Mesenchymal stem cell (in vitro differentiated cells and primary cell): Measurements from ENCODE around the gene HPSE2.

Experiments used
- DNase-seq: peaks from one replicate; pipeline ENCODE4 v3.0.0-alpha.2; 2013
- H2AFZ ChIP-seq: one replicate; pipeline ENCODE4 v1.6.1; 2013; ENCODE audit warnings: low read depth, mild to moderate bottlenecking, control low read depth, inconsistent platforms, low read length, moderate library complexity
- H2AK5ac ChIP-seq: 2 replicates; pipeline ENCODE4 v1.6.1; 2013; ENCODE audit warnings: low read length, moderate library complexity, mild to moderate bottlenecking, inconsistent platforms; ENCODE audit not compliant: severe bottlenecking
- H2BK120ac ChIP-seq: one replicate; pipeline ENCODE4 v1.6.1; 2013; ENCODE audit warnings: low read depth, mild to moderate bottlenecking, inconsistent platforms, low read length, moderate library complexity
- H2BK12ac ChIP-seq, 2 experiments: one replicate each; pipeline ENCODE4 v1.6.1; 2013; ENCODE audit warnings: inconsistent platforms in 2 of 2, low read length in 2 of 2, mild to moderate bottlenecking in 2 of 2, moderate library complexity in 2 of 2, control low read depth in 1 of 2
- H2BK15ac ChIP-seq: one replicate; pipeline ENCODE4 v1.6.1; 2013; ENCODE audit warnings: mild to moderate bottlenecking, low read depth, inconsistent platforms; ENCODE audit not compliant: poor library complexity, severe bottlenecking
- H2BK5ac ChIP-seq: 2 replicates; pipeline ENCODE4 v1.6.1; 2013; ENCODE audit warnings: low read depth, mild to moderate bottlenecking, low read length, control low read depth, inconsistent platforms; ENCODE audit not compliant: poor library complexity, severe bottlenecking
- H3K14ac ChIP-seq, 2 experiments: one replicate each; pipeline ENCODE4 v1.6.1; 2013; ENCODE audit warnings: inconsistent platforms in 2 of 2, low read length in 2 of 2, control low read depth in 1 of 2, mild to moderate bottlenecking in 1 of 2, moderate library complexity in 1 of 2
- H3K18ac ChIP-seq, 2 experiments: one replicate each; pipeline ENCODE4 v1.6.1; 2013; ENCODE audit warnings: inconsistent platforms in 2 of 2, low read length in 2 of 2, control low read depth in 1 of 2, low read depth in 1 of 2, mild to moderate bottlenecking in 1 of 2
- H3K23ac ChIP-seq, 2 experiments: one replicate each; pipeline ENCODE4 v1.6.1; 2013; ENCODE audit warnings: inconsistent platforms in 2 of 2, low read length in 2 of 2, mild to moderate bottlenecking in 2 of 2, moderate library complexity in 2 of 2, control low read depth in 1 of 2
- H3K27ac ChIP-seq: 2 replicates; pipeline ENCODE4 v1.5.1; 2013; ENCODE audit warnings: mild to moderate bottlenecking, moderate library complexity, low read length, control low read depth, inconsistent platforms; ENCODE audit not compliant: poor library complexity, severe bottlenecking
- H3K27me3 ChIP-seq, 2 experiments: 2 replicates each; pipeline versions ENCODE4 v1.6.1 to v1.7.0; 2013; ENCODE audit warnings: low read length in 2 of 2, mild to moderate bottlenecking in 2 of 2, moderate library complexity in 2 of 2, control low read depth in 1 of 2, inconsistent platforms in 1 of 2; ENCODE audit not compliant: control insufficient read depth in 1 of 2, insufficient read depth in 1 of 2
- H3K36me3 ChIP-seq, 2 experiments: 2 replicates each; pipeline versions ENCODE4 v1.6.1 to v1.7.0; 2013; ENCODE audit warnings: low read length in 2 of 2, control low read depth in 1 of 2, inconsistent platforms in 1 of 2, low read depth in 1 of 2, mild to moderate bottlenecking in 1 of 2; ENCODE audit not compliant: insufficient read depth in 2 of 2, control insufficient read depth in 1 of 2
- H3K4ac ChIP-seq, 2 experiments: one replicate each; pipeline ENCODE4 v1.6.1; 2013; ENCODE audit warnings: inconsistent platforms in 2 of 2, low read length in 2 of 2, mild to moderate bottlenecking in 2 of 2, moderate library complexity in 2 of 2, control low read depth in 1 of 2, low read depth in 1 of 2
- H3K4me1 ChIP-seq: 2 replicates; pipeline ENCODE4 v1.6.1; 2013; ENCODE audit warnings: low read depth, low read length, control low read depth; ENCODE audit not compliant: control insufficient read depth, insufficient read depth
- H3K4me2 ChIP-seq: 2 replicates; pipeline ENCODE4 v1.6.1; 2013; ENCODE audit warnings: low read length, mild to moderate bottlenecking, inconsistent platforms; ENCODE audit not compliant: poor library complexity, severe bottlenecking
- H3K4me3 ChIP-seq, 2 experiments: 2 replicates each; pipeline versions ENCODE4 v1.5.1 to v1.7.0; 2013; ENCODE audit warnings: low read length in 2 of 2, mild to moderate bottlenecking in 2 of 2, control low read depth in 1 of 2, low read depth in 1 of 2; ENCODE audit not compliant: insufficient read depth in 1 of 2
- H3K79me1 ChIP-seq: replicated peaks from 2 replicates; pipeline ENCODE4 v1.6.1; 2013; ENCODE audit warnings: mild to moderate bottlenecking, control low read depth, low read length, inconsistent platforms; ENCODE audit not compliant: poor library complexity, severe bottlenecking
- H3K9ac ChIP-seq: 2 replicates; pipeline ENCODE4 v1.7.0; 2013; ENCODE audit warnings: mild to moderate bottlenecking, low read length, moderate library complexity
- H3K9me3 ChIP-seq: 2 replicates; pipeline ENCODE4 v1.7.0; 2013; ENCODE audit warnings: mild to moderate bottlenecking, low read length; ENCODE audit not compliant: control insufficient read depth
- H4K8ac ChIP-seq: one replicate; pipeline ENCODE4 v1.6.1; 2013; ENCODE audit warnings: inconsistent platforms, mild to moderate bottlenecking, low read length, moderate library complexity
- H4K91ac ChIP-seq: one replicate; pipeline ENCODE4 v1.6.1; 2013; ENCODE audit warnings: mild to moderate bottlenecking, low read length, inconsistent platforms
- WGBS: methylation state at CpG from one replicate; pipeline ENCODE4 v1.1.7; 2013; ENCODE audit warnings: mixed read lengths; 5-methylcytosine and 5-hydroxymethylcytosine counted together

The HPSE2 gene

GRCh38 chr10:98963608-98964007 lies 272.0 kb downstream of the HPSE2 start:
- no CpG with 5 or more reads among the region's 2 CpGs for WGBS
- Histone ChIP-seq H3K14ac (no peak overlapping the region), H3K36me3 (no peaks in the 10 kb centered on the region), H2BK12ac (no peak overlapping the region), H2BK120ac (no peak overlapping the region), H3K4ac (no peak overlapping the region), H3K27me3 (no peaks in the 10 kb centered on the region), H2AFZ (no peak overlapping the region), H4K91ac (no peak overlapping the region), H3K9ac (no peak overlapping the region), H3K4me2 (no peak overlapping the region), H3K27ac (no peak overlapping the region), H2BK5ac (no peak overlapping the region), H3K23ac (no peak overlapping the region), H2BK15ac (no peak overlapping the region), H3K4me3 (no peak overlapping the region), H3K18ac (no peak overlapping the region), H3K9me3 (no peaks in the 10 kb centered on the region), H2AK5ac (no peak overlapping the region), H3K79me1 (no peaks in the 10 kb centered on the region), H4K8ac (no peak overlapping the region), H3K4me1 (no peaks in the 10 kb centered on the region)
- peak; percentile 63 for DNase-seq

GRCh38 chr10:98959379-98959778 lies 276.3 kb downstream of the HPSE2 start:
- Histone ChIP-seq H3K79me1 (no peaks in the 10 kb centered on the region), H3K18ac (no peak overlapping the region), H3K9me3 (no peaks in the 10 kb centered on the region), H3K36me3 (no peaks in the 10 kb centered on the region), H4K91ac (no peak overlapping the region), H3K27ac (no peak overlapping the region), H2AK5ac (no peak overlapping the region), H2AFZ (no peak overlapping the region), H3K9ac (no peak overlapping the region), H2BK15ac (no peak overlapping the region), H3K14ac (no peak overlapping the region), H3K4me2 (no peak overlapping the region), H3K4ac (no peak overlapping the region), H2BK5ac (no peak overlapping the region), H4K8ac (no peak overlapping the region), H3K4me3 (no peak overlapping the region), H2BK120ac (no peak overlapping the region), H3K27me3 (no peaks in the 10 kb centered on the region), H3K23ac (no peak overlapping the region), H3K4me1 (no peaks in the 10 kb centered on the region), H2BK12ac (no peak overlapping the region)
- peak; percentile 16 for DNase-seq
- 29% methylated on average over 1 of the region's 2 CpGs for WGBS

DNA sequence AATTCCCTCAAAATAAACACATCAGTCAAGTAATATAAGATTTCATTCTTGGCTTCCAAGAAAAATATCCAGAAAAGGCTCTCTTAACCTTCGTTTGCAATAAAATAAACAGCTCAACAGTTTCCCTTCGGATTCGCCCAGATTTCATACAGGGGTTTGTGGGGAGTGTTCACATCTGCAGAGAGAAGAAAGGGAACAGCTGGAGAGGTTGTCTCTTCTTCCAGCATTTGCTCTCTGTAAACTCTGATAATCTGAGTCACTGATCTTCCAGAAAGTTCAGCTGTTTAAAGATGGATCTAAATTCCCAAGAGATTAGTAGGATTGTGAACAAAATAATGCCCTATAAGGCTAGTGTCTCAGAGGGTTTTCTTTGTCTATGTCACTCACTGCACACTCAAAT lies 277.9 kb downstream of the HPSE2 start:
- WGBS: 34% methylated on average over 3 of the region's 3 CpGs
- H2BK12ac ChIP-seq: no peak overlapping the region

GRCh38 chr10:98956576-98957260 lies 278.9 kb downstream of the HPSE2 start:
- H3K36me3 ChIP-seq: no peaks in the 10 kb centered on the region
- DNase-seq: peak; percentile 86
- peak overlapping the region; percentile 39 to 69 for H2BK12ac ChIP-seq
- H2BK120ac ChIP-seq: peak overlapping the region; percentile 64
- no peak overlapping the region for H3K4me2 ChIP-seq
- H3K4ac ChIP-seq: peak overlapping the region in 1 of 2 experiments; percentile 86
- H2BK15ac ChIP-seq: no peak overlapping the region
- no peaks in the 10 kb centered on the region for H3K9me3 ChIP-seq
- no peak overlapping the region for H2BK5ac ChIP-seq
- H3K9ac ChIP-seq: no peak overlapping the region
- H3K14ac ChIP-seq: no peak overlapping the region
- H4K91ac ChIP-seq: no peak overlapping the region
- 33% methylated on average over 4 of the region's 4 CpGs for WGBS
- H3K79me1 ChIP-seq: no peaks in the 10 kb centered on the region
- no peak overlapping the region for H3K23ac ChIP-seq
- no peak overlapping the region for H3K27ac ChIP-seq
- H4K8ac ChIP-seq: peak overlapping the region; percentile 41
- H3K27me3 ChIP-seq: no peaks in the 10 kb centered on the region
- H2AK5ac ChIP-seq: no peak overlapping the region
- H3K18ac ChIP-seq: peak overlapping the region; percentile 73 to 89
- peak overlapping the region; percentile 14 for H2AFZ ChIP-seq
- no peak overlapping the region for H3K4me3 ChIP-seq
- no peaks in the 10 kb centered on the region for H3K4me1 ChIP-seq

More for the DNA sequence above, 277.9 kb downstream of the HPSE2 start:
- Histone ChIP-seq H3K4me3 (no peak overlapping the region), H4K8ac (no peak overlapping the region), H3K23ac (no peak overlapping the region), H2AK5ac (no peak overlapping the region), H3K9me3 (no peaks in the 10 kb centered on the region), H3K4me2 (no peak overlapping the region), H2BK15ac (no peak overlapping the region), H3K14ac (no peak overlapping the region), H4K91ac (no peak overlapping the region), H3K27me3 (no peaks in the 10 kb centered on the region), H3K9ac (no peak overlapping the region), H3K4me1 (no peaks in the 10 kb centered on the region), H2BK5ac (no peak overlapping the region), H2AFZ (no peak overlapping the region), H3K18ac (no peak overlapping the region), H3K36me3 (no peaks in the 10 kb centered on the region), H3K27ac (no peak overlapping the region), H2BK120ac (no peak overlapping the region), H3K79me1 (no peaks in the 10 kb centered on the region), H3K4ac (no peak overlapping the region)
- DNase-seq: peak; percentile 77
